Omental fat pad (tissue), 4 donors: Measurements from ENCODE around the gene SLC9A3. TPM values are rescaled to one million over a fixed set of nuclear protein-coding genes. Genes with fewer than 3 reads are reported as not detected.

Experiments used
- ATAC-seq: fragments of 150-250 bp; one replicate; pipeline ENCODE4 v1.9.1; 2016; ENCODE audit warnings: mild to moderate bottlenecking, moderate library complexity; ENCODE audit not compliant: low FRiP score
- DNase-seq: peaks from one replicate; pipeline ENCODE4 v3.0.0-alpha.2; 2019; ENCODE audit warnings: low spot score
- CTCF ChIP-seq, 3 donors: fragments of 450-650 bp; IDR thresholded peaks; one replicate each; pipeline ENCODE4 v1.5.1; 2016 to 2017; ENCODE audit warnings: antibody characterized with exemption in 3 of 3, mild to moderate bottlenecking in 3 of 3, moderate library complexity in 2 of 3
- total RNA-seq, 4 donors: library from RNA; depleted of rRNA; stranded (reverse); fragments of >200 nt; gene quantifications; one replicate each; pipeline ENCODE4 v1.1.0, GENCODE V29; 2016

The SLC9A3 gene
- total RNA-seq, 4 donors from 2014 or later: 1.0 to 4.3 (median 1.7) TPM

- ATAC-seq (no peak), DNase-seq (no peak)
- TF ChIP-seq CTCF (IDR thresholded peaks at IDR 0.05): no peak
Measured at GRCh38 chr5:470961-471749, 53.1 kb downstream of the SLC9A3 start.

- DNase-seq: no peak
- no peak for TF ChIP-seq CTCF (IDR thresholded peaks at IDR 0.05)
- ATAC-seq: no peak
Measured at GRCh38 chr5:469752-470483, 54.3 kb downstream of the SLC9A3 start.

- DNase-seq (no peak), ATAC-seq (no peak)
- no peak for TF ChIP-seq CTCF (IDR thresholded peaks at IDR 0.05)
Measured at GRCh38 chr5:468401-468800, 55.8 kb downstream of the SLC9A3 start.

- ATAC-seq (no peak), DNase-seq (no peak)
- no peak for TF ChIP-seq CTCF (IDR thresholded peaks at IDR 0.05)
Measured at GRCh38 chr5:466661-467310, 57.5 kb downstream of the SLC9A3 start.

GRCh38 chr5:465591-466403, 58.5 kb downstream of the SLC9A3 start:
- no peak for ATAC-seq
- no peak for DNase-seq
- TF ChIP-seq CTCF (IDR thresholded peaks at IDR 0.05): no peak

GRCh38 chr5:464843-465590, 59.2 kb downstream of the SLC9A3 start:
- TF ChIP-seq CTCF (IDR thresholded peaks at IDR 0.05): no peak
- no peak for DNase-seq
- ATAC-seq: no peak
